Sigmoid colon (tissue), 7 donors: Measurements from ENCODE around the gene HNRNPA3. TPM values are rescaled to one million over a fixed set of nuclear protein-coding genes. Genes with fewer than 3 reads are reported as not detected.

Source experiments
- DNase-seq: peaks from one replicate; pipeline ENCODE4 v3.0.0-alpha.2; 2019
- H3K27ac ChIP-seq, 4 donors: fragments of 200-600 bp; sonication (generic); one replicate each; pipeline ENCODE4 v1.5.1; 2016 to 2019; ENCODE audit warnings: mild to moderate bottlenecking in 1 of 4
- H3K27me3 ChIP-seq, 3 donors: fragments of 200-600 bp; sonication (generic); one replicate each; pipeline ENCODE4 v1.5.1; 2019; ENCODE audit warnings: mild to moderate bottlenecking in 1 of 3
- H3K36me3 ChIP-seq, 4 donors: fragments of 200-600 bp; sonication (generic); one replicate each; pipeline ENCODE4 v1.5.1; 2016 to 2019
- H3K4me1 ChIP-seq, 4 donors: fragments of 200-600 bp; sonication (generic); one replicate each; pipeline ENCODE4 v1.5.1; 2017 to 2019
- H3K4me3 ChIP-seq, 4 donors: fragments of 200-600 bp; sonication (generic); one replicate each; pipeline ENCODE4 v1.5.1; 2017 to 2019; ENCODE audit warnings: mild to moderate bottlenecking in 2 of 4, moderate library complexity in 1 of 4
- H3K9me3 ChIP-seq, 4 donors: fragments of 200-600 bp in 3 of 4; sonication (generic) in 3 of 4; one replicate each; pipeline versions ENCODE4 v1.5.1 to v1.6.1; 2013 to 2019
- EP300 ChIP-seq, 4 donors: sonication (generic); formaldehyde crosslinking; IDR thresholded peaks; one replicate each; pipeline ENCODE4 v1.6.1; 2017; ENCODE audit warnings: antibody characterized with exemption in 4 of 4
- POLR2A ChIP-seq, 2 donors: fragments of 450-650 bp; IDR thresholded peaks; one replicate each; pipeline ENCODE4 v1.6.1; 2016; ENCODE audit warnings: antibody characterized with exemption in 2 of 2, mild to moderate bottlenecking in 2 of 2, moderate library complexity in 2 of 2
- POLR2AphosphoS5 ChIP-seq, 4 donors: sonication (generic); formaldehyde crosslinking; IDR thresholded peaks; one replicate each; pipeline ENCODE4 v1.6.1; 2017; ENCODE audit warnings: antibody characterized with exemption in 4 of 4
- WGBS, 2 donors: extraction: QIAGEN DNeasy Blood & Tissue Kit; methylation state at CpG; one replicate each; pipeline ENCODE4 v1.1.7; 2013; 5-methylcytosine and 5-hydroxymethylcytosine counted together
- intact Hi-C: fragments of 100-400 bp; cut with DNase I; formaldehyde crosslinking; loops from one replicate; pipeline ENCODE4 v1.15.1; 2023
- polyA plus RNA-seq, 3 donors: library from polyadenylated mRNA; stranded (reverse); fragments of 200-250 nt; gene quantifications; one replicate each; pipeline ENCODE4 v1.2.3, GENCODE V29; 2013
- total RNA-seq, 4 donors: library from RNA; depleted of rRNA; stranded (reverse); fragments of >200 nt; gene quantifications; one replicate each; pipeline ENCODE4 v1.1.0, GENCODE V29; 2016
- TF ChIP-seq, protein P1 (sequence below), 4 experiments: fragments of 450-650 bp in 3 of 4; fragments of 200-600 bp in 1 of 4; IDR thresholded peaks; one replicate each; pipeline ENCODE4 v1.5.1; 2016 to 2019; ENCODE audit warnings: antibody characterized with exemption in 4 of 4, mild to moderate bottlenecking in 3 of 4, moderate library complexity in 2 of 4
- donor health status: healthy with polysubstance abuse.
- donor health status: Bipolar disorder and iron deficiency.
- donor health status: healthy.

HNRNPA3 gene
- total and polyA plus RNA-seq, 7 donors = 69.2 to 261 (median 82.1) TPM

DNA sequence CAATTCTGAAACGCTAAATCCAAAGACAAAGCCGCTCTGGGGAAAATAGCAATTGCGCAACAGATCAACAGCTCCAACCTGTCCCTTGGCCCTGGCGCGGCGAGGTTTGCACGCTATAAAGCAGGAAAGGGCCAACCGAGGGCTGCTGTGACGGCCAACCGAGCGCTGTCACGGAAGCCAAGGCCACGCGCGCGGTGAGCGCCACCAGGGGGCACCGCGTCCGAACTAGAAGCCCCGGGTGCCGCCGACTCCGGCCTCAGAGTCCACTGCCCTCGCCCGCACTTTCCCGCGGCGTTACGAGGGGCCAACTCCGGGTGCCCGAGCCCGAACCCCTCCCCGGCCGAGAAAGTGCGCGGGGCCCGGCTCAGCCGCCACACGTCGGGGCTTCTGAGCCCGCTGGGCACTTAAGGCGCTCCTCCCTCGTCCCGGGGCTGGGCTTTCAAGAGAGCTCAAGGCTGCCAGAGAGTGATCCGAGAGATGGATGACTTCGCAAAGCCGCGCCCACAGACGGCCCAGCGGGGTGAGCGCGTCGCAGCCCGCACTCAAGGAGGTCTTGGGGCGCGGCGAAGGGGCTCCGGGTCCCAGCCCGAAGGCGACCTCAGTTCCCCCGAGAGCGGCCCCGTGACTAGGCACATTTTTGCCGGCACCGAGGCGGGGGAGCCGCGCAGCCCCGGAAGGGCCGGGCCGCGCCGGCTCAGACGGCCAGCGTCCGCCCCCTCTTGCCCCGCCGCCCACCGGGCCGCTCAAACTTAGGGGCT is 51.0 kb downstream of the HNRNPA3 start:
- Histone ChIP-seq H3K36me3 (no peaks in the 10 kb centered on the region), H3K27ac (peak overlapping the region; percentile 90 to 100 (median 100)), H3K27me3 (no peaks in the 10 kb centered on the region), H3K4me3 (peak overlapping the region; percentile 86 to 99 (median 99)), H3K4me1 (peaks cover 0 to 48% (median 45%) of the 10 kb centered on the region in 4 donors), H3K9me3 (no peaks in the 10 kb centered on the region)
- WGBS, 2 donors = 0% methylated on average over 81 of the region's 81 CpGs
- intact Hi-C loops = loop anchor here (1.0 to 5.0 kb wide), 4 partner anchors 31 to 154 kb away; no protein-coding TSS in a partner anchor
- TF ChIP-seq, protein P1, sequence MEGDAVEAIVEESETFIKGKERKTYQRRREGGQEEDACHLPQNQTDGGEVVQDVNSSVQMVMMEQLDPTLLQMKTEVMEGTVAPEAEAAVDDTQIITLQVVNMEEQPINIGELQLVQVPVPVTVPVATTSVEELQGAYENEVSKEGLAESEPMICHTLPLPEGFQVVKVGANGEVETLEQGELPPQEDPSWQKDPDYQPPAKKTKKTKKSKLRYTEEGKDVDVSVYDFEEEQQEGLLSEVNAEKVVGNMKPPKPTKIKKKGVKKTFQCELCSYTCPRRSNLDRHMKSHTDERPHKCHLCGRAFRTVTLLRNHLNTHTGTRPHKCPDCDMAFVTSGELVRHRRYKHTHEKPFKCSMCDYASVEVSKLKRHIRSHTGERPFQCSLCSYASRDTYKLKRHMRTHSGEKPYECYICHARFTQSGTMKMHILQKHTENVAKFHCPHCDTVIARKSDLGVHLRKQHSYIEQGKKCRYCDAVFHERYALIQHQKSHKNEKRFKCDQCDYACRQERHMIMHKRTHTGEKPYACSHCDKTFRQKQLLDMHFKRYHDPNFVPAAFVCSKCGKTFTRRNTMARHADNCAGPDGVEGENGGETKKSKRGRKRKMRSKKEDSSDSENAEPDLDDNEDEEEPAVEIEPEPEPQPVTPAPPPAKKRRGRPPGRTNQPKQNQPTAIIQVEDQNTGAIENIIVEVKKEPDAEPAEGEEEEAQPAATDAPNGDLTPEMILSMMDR (IDR thresholded peaks at IDR 0.05) = peak; percentile 88 to 91 (median 90)
- TF ChIP-seq POLR2AphosphoS5 (IDR thresholded peaks at IDR 0.05) (peak; percentile 82 to 94 (median 89)), POLR2A (IDR thresholded peaks at IDR 0.05) (peak; percentile 53 to 54), EP300 (IDR thresholded peaks at IDR 0.05) (peak in 2 of 4 donors; percentile 71 to 88)
- peak; percentile 99 for DNase-seq

DNA sequence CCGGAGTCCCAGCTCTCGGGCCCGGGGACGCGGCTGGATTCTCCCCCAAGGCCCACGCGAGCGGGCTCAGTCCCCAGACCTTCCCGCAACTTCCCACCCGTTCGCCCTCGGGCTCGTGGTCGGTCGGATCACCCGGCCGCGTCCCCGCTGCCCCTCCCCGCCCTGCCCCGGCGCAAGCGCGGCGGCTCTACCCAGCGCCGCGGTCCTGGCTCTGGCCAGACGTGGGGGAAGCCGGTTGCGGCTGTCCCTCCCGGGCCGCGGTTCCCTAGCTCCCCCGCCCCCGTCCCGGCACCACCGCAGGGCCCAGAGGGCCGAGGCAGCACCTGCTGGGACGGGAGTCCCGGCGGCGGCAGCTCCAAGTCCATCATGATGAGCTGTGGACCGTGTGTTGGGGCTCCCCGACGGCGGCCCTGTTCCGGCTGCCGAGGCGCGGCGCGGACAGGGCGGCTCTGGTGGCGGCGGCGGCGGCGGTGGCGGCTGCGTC is 51.7 kb downstream of the HNRNPA3 start:
- TF ChIP-seq EP300 (IDR thresholded peaks at IDR 0.05) = no peak
- no peak for TF ChIP-seq POLR2AphosphoS5 (IDR thresholded peaks at IDR 0.05)
- no peak for TF ChIP-seq POLR2A (IDR thresholded peaks at IDR 0.05)
- TF ChIP-seq, protein P1 (IDR thresholded peaks at IDR 0.05) = no peak
- peak; percentile 79 for DNase-seq
- no peaks in the 10 kb centered on the region for H3K27me3 ChIP-seq
- H3K36me3 ChIP-seq = no peaks in the 10 kb centered on the region
- intact Hi-C loops = loop anchor here (2.0 to 5.0 kb wide), 2 partner anchors 31 to 153 kb away; no protein-coding TSS in a partner anchor
- H3K27ac ChIP-seq = peak overlapping the region; percentile 90 to 100 (median 100)
- peaks cover 0 to 42% (median 39%) of the 10 kb centered on the region in 4 donors for H3K4me1 ChIP-seq
- peak overlapping the region; percentile 86 to 99 (median 99) for H3K4me3 ChIP-seq
- 0% methylated on average over 61 of the region's 61 CpGs for WGBS, 2 donors
- no peaks in the 10 kb centered on the region for H3K9me3 ChIP-seq

DNA sequence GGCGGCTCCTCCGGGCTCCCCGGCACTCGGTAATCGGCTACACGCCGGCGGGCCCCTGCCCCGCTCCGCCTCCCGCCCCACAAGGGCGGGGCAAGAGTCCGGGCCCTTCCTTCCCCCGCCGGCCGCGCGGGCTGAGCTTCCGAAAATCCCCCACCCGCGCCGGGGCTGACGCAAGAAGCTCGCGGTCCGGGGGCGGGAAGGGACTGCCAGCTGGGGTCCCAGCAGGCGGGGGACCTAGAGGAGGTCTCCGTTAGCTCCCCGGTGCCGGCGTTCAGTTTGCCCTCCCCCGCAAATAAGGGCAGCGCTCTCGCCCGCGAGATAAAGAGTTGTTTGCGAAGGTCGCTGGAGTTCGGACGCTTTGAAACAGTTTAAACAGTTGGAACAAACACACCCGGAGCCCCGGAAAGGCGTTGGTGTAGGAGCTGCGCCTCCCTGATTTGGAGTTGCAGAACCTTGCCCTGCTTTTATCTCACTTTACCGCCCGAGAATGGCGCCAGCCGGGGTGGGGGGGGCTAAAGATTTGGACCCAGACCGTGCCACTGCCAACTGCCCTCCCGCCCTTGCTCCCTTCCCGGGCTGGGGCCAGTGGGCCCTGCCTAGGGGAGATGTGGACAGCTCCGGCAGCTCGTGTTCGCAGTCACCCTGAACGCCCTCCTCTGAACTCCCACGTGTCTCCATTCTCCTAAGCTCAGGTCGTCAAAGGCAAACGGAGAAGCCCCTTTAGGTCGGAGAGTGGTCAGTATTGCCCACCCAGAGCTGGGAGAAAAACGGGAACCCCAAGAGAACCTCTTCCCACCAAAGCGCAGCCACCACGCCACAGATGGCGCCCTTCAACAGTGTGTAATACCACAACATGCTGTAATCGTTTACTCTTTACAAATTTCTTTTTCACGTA is 52.3 kb downstream of the HNRNPA3 start, which contains the start of gene NFE2L2:
TSS of gene NFE2L2 (minus strand) at position 35 of the 895 bp plus-strand sequence. CDS start 151 bp downstream, outside the sequence.
- H3K36me3 ChIP-seq = no peaks in the 10 kb centered on the region
- intact Hi-C loops = loop anchor here (1.0 to 5.0 kb wide), 3 partner anchors 30 to 152 kb away; partner anchors contain the start of gene HNRNPA3

More for the DNA sequence above, 52.3 kb downstream of the HNRNPA3 start, which contains the start of gene NFE2L2:
- no peaks in the 10 kb centered on the region for H3K9me3 ChIP-seq
- peak within 1 kb of the TSS; percentile 86 to 99 (median 99) for H3K4me3 ChIP-seq
- peak within 1 kb of the TSS; percentile 90 to 100 (median 100) for H3K27ac ChIP-seq
- H3K27me3 ChIP-seq = no peaks in the 10 kb centered on the region
- H3K4me1 ChIP-seq = peaks cover 0 to 36% (median 33%) of the 10 kb centered on the region in 4 donors
- DNase-seq = peak; percentile 97
- 0 to 1% methylated on average over 66 of the region's 66 CpGs for WGBS, 2 donors
- TF ChIP-seq EP300 (IDR thresholded peaks at IDR 0.05) (peak in 2 of 4 donors; percentile 35 to 57), POLR2A (IDR thresholded peaks at IDR 0.05) (peak; percentile 98), POLR2AphosphoS5 (IDR thresholded peaks at IDR 0.05) (peak; percentile 97 to 99 (median 98))
- TF ChIP-seq, protein P1 (IDR thresholded peaks at IDR 0.05) = peak in 1 of 4 experiments; percentile 24
